ENCODE measurements around the gene RNF114.
A peak's percentile ranks its signal among the peaks of the same experiment; 100 is the strongest.

The RNF114 gene

GRCh38 chr20:49936153-49937026 is at the start of gene RNF114:
Gene RNF114, plus strand, starts transcription at chr20:49936397. Its CDS starts 16 bp downstream, at chr20:49936413.
- peaks cover 6% of the 10 kb centered on the region; the same call in 1 of the 2 replicates for H3K36me3 ChIP-seq (ENCODE audit: insufficient read depth, low read length)
- peak within 1 kb of the TSS; percentile 90 for H3K9ac ChIP-seq (ENCODE audit: low read depth, low read length, poor library complexity, severe bottlenecking)
- no peaks in the 10 kb centered on the region for H3K9me3 ChIP-seq (ENCODE audit: insufficient read depth, low read depth, low read length)
- H3K27me3 ChIP-seq (ENCODE audit: insufficient read depth, low read length, poor library complexity, severe bottlenecking): no peaks in the 10 kb centered on the region
- TF ChIP-seq, protein P1, sequence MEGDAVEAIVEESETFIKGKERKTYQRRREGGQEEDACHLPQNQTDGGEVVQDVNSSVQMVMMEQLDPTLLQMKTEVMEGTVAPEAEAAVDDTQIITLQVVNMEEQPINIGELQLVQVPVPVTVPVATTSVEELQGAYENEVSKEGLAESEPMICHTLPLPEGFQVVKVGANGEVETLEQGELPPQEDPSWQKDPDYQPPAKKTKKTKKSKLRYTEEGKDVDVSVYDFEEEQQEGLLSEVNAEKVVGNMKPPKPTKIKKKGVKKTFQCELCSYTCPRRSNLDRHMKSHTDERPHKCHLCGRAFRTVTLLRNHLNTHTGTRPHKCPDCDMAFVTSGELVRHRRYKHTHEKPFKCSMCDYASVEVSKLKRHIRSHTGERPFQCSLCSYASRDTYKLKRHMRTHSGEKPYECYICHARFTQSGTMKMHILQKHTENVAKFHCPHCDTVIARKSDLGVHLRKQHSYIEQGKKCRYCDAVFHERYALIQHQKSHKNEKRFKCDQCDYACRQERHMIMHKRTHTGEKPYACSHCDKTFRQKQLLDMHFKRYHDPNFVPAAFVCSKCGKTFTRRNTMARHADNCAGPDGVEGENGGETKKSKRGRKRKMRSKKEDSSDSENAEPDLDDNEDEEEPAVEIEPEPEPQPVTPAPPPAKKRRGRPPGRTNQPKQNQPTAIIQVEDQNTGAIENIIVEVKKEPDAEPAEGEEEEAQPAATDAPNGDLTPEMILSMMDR (conservative IDR thresholded peaks at IDR 0.05; ENCODE audit: low read length): no peak
- TF ChIP-seq EZH2phosphoT487 (IDR thresholded peaks at IDR 0.05; ENCODE audit: borderline replicate concordance): no peak
- peak within 1 kb of the TSS; percentile 91 for H3K4me2 ChIP-seq (ENCODE audit: low read depth, low read length, poor library complexity, severe bottlenecking)
- H3K9me2 ChIP-seq (replicated peaks; ENCODE audit: low read depth, low read length): no peaks in the 10 kb centered on the region
- peak within 1 kb of the TSS; percentile 87 for H3K4me3 ChIP-seq (ENCODE audit: low read length, poor library complexity, severe bottlenecking)
- peak within 1 kb of the TSS; percentile 96 for H2AFZ ChIP-seq (ENCODE audit: low read length)
- peaks cover 48% of the 10 kb centered on the region for H3K4me1 ChIP-seq (ENCODE audit: insufficient read depth, low read length, poor library complexity, severe bottlenecking)
- H4K20me1 ChIP-seq (ENCODE audit: insufficient read depth, low read length, poor library complexity, severe bottlenecking): peaks cover 44% of the 10 kb centered on the region
- peaks cover 59% of the 10 kb centered on the region for H3K79me2 ChIP-seq (ENCODE audit: insufficient read depth, low read length)
- H3F3A ChIP-seq (ENCODE audit: low read depth): no peaks in the 10 kb centered on the region

- Histone ChIP-seq H3K9me3 (ENCODE audit: insufficient read depth, low read depth, low read length) (no peaks in the 10 kb centered on the region), H3K36me3 (ENCODE audit: insufficient read depth, low read length) (peaks cover 21% of the 10 kb centered on the region; the same call in 1 of the 2 replicates), H3K4me3 (ENCODE audit: low read length, poor library complexity, severe bottlenecking) (no peak overlapping the region), H2AFZ (ENCODE audit: low read length) (no peak overlapping the region), H3K4me1 (ENCODE audit: insufficient read depth, low read length, poor library complexity, severe bottlenecking) (no peaks in the 10 kb centered on the region), H3F3A (ENCODE audit: low read depth) (no peaks in the 10 kb centered on the region), H4K20me1 (ENCODE audit: insufficient read depth, low read length, poor library complexity, severe bottlenecking) (no peaks in the 10 kb centered on the region), H3K9ac (ENCODE audit: low read depth, low read length, poor library complexity, severe bottlenecking) (no peak overlapping the region), H3K9me2 (replicated peaks; ENCODE audit: low read depth, low read length) (no peaks in the 10 kb centered on the region), H3K4me2 (ENCODE audit: low read depth, low read length, poor library complexity, severe bottlenecking) (no peak overlapping the region), H3K79me2 (ENCODE audit: insufficient read depth, low read length) (no peaks in the 10 kb centered on the region), H3K27me3 (ENCODE audit: insufficient read depth, low read length, poor library complexity, severe bottlenecking) (no peaks in the 10 kb centered on the region)
- TF ChIP-seq EZH2phosphoT487 (IDR thresholded peaks at IDR 0.05; ENCODE audit: borderline replicate concordance): no peak
- TF ChIP-seq, protein P1 (conservative IDR thresholded peaks at IDR 0.05; ENCODE audit: low read length): no peak
Observed at GRCh38 chr20:49886571-49887213, 49.5 kb upstream of the RNF114 start.

DNA sequence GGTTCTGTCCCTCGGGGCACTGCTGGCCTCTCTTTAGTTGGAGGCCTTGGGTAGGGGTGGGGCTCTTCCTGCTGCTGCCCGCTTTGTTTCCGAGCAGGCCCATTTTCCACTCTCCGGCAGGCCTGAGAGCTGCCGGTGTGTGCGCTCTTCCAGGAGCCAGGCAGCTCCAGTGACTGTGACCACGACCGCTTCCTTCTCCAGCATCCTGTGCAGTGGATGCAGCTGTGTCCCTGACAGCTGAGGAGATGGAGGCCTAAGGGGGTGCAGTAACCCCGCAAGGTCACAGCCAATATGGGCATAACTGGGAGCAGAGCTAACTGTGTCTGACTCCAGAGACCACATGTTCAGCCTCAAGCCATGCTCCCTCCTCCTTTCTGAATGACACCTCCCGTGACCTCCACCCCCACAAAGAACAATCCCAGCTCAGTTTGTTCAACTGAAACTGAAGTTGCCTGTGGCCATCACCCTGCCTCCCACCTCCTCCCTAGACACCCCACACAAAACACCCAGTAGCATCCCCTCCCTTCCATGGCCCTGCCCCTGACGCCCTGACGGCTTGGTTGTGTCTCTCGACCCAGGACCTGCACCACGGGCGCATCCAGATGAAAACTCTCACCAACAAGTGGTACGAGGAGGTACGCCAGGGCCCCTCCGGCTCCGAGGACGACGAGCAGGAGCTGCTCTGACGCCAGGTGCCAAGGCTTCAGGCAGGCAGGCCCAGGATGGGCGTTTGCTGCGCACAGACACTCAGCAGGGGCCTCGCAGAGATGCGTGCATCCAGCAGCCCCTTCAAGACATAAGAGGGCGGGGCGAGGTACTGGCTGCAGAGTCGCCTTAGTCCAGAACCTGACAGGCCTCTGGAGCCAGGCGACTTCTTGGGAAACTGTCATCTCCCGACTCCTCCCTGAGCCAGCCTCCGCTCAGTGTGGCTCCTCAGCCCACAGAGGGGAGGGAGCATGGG is 48.7 kb upstream of the RNF114 start:
- Histone ChIP-seq H3K4me3 (ENCODE audit: low read length, poor library complexity, severe bottlenecking) (no peak overlapping the region), H3K79me2 (ENCODE audit: insufficient read depth, low read length) (no peaks in the 10 kb centered on the region), H2AFZ (ENCODE audit: low read length) (no peak overlapping the region), H3K9me2 (replicated peaks; ENCODE audit: low read depth, low read length) (no peaks in the 10 kb centered on the region), H3K27me3 (ENCODE audit: insufficient read depth, low read length, poor library complexity, severe bottlenecking) (no peaks in the 10 kb centered on the region), H3K9me3 (ENCODE audit: insufficient read depth, low read depth, low read length) (no peaks in the 10 kb centered on the region), H4K20me1 (ENCODE audit: insufficient read depth, low read length, poor library complexity, severe bottlenecking) (no peaks in the 10 kb centered on the region), H3K9ac (ENCODE audit: low read depth, low read length, poor library complexity, severe bottlenecking) (no peak overlapping the region), H3K4me2 (ENCODE audit: low read depth, low read length, poor library complexity, severe bottlenecking) (no peak overlapping the region), H3F3A (ENCODE audit: low read depth) (no peaks in the 10 kb centered on the region), H3K4me1 (ENCODE audit: insufficient read depth, low read length, poor library complexity, severe bottlenecking) (no peaks in the 10 kb centered on the region), H3K36me3 (ENCODE audit: insufficient read depth, low read length) (peaks cover 21% of the 10 kb centered on the region; the same call in 1 of the 2 replicates)
- TF ChIP-seq, protein P1 (conservative IDR thresholded peaks at IDR 0.05; ENCODE audit: low read length): no peak
- no peak for TF ChIP-seq EZH2phosphoT487 (IDR thresholded peaks at IDR 0.05; ENCODE audit: borderline replicate concordance)
